ENCODE measurements around the gene ASB3. TPM values are rescaled to one million over a fixed set of nuclear protein-coding genes. Genes with fewer than 3 reads are reported as not detected.

ASB3 gene
- total and polyA plus RNA-seq, 9 of the 15 experiments (the other 6 are each of a cell fraction or from before 2014, with no cell fraction given) = 13.6 to 35.3 (median 18.7) TPM

- TF ChIP-seq AFF4 (CRISPR knock-in tag; IDR thresholded peaks at IDR 0.05) (no peak), MEF2A (IDR thresholded peaks at IDR 0.05; ENCODE audit: control insufficient read depth, low read depth, low read length) (peak; percentile 95), NFE2 (IDR thresholded peaks at IDR 0.05; ENCODE audit: low read depth) (peak; percentile 80), MYNN (IDR thresholded peaks at IDR 0.05) (peak; percentile 76), MYNN (CRISPR knock-in tag; IDR thresholded peaks at IDR 0.05) (no peak), POLR2A (conservative IDR thresholded peaks at IDR 0.05) (no peak), ADNP (tag; IDR thresholded peaks at IDR 0.05) (no peak; the same call in 1 of the 2 replicates), DACH1 (IDR thresholded peaks at IDR 0.05; ENCODE audit: partially characterized antibody) (peak; percentile 88), POLR2H (tag; IDR thresholded peaks at IDR 0.05; ENCODE audit: low read depth) (peak; percentile 11; the same call in 1 of the 2 replicates), ZNF766 (CRISPR knock-in tag; conservative IDR thresholded peaks at IDR 0.05) (0 out of 2 replicates have a peak, but pooled peaks have one; percentile 33), GATA2 (CRISPR knock-in tag; IDR thresholded peaks at IDR 0.05) (peak; percentile 80), SMARCA5 (IDR thresholded peaks at IDR 0.05) (no peak), HOMEZ (CRISPR knock-in tag; IDR thresholded peaks at IDR 0.05) (no peak), ZNF644 (tag; IDR thresholded peaks at IDR 0.05; ENCODE audit: low read depth) (peak; percentile 23; the same call in 1 of the 2 replicates), NCOA2 (IDR thresholded peaks at IDR 0.05; ENCODE audit: partially characterized antibody in 2 of 2) (no peak), BRCA1 (IDR thresholded peaks at IDR 0.05) (no peak), BRCA1 (CRISPR knock-in tag; IDR thresholded peaks at IDR 0.05) (no peak), IRF2 (CRISPR knock-in tag; IDR thresholded peaks at IDR 0.05) (no peak), ZNF444 (CRISPR knock-in tag; IDR thresholded peaks at IDR 0.05) (no peak), ZNF354B (CRISPR knock-in tag; IDR thresholded peaks at IDR 0.05) (no peak), ZNF507 (tag; conservative IDR thresholded peaks at IDR 0.05) (no peak), SMARCB1 (IDR thresholded peaks at IDR 0.05; ENCODE audit: insufficient read length, low read depth) (no peak), ZFP36 (IDR thresholded peaks at IDR 0.05; ENCODE audit: low read depth, low read length, partially characterized antibody) (no peak), ZBTB12 (CRISPR knock-in tag; IDR thresholded peaks at IDR 0.05) (peak; percentile 61), MLLT1 (IDR thresholded peaks at IDR 0.05) (peak in 1 of 2 experiments; percentile 56; a peak in 1 of 4 replicates)
These were observed 118.1 kb downstream of the ASB3 start (continued) for GRCh38 chr2:53668624-53669026.
